NT2/D1 (cell line): ENCODE results near the gene ZNF600.
"Not testable (repeated sequence)": the region's sequence is repeated elsewhere in the genome, so short reads cannot be mapped to it uniquely, and the experiment has no call there.

Experiments
- SUZ12 ChIP-seq: IDR thresholded peaks from 2 replicates; pipeline ENCODE4 v1.6.1; 2011; ENCODE audit not compliant: insufficient read length, insufficient read depth; ENCODE audit errors: extremely low read depth
- YY1 ChIP-seq: IDR thresholded peaks from 2 replicates; pipeline ENCODE4 v1.6.1; 2011; ENCODE audit not compliant: insufficient read length, insufficient read depth
- ZNF274 ChIP-seq: IDR thresholded peaks from 2 replicates; pipeline ENCODE4 v1.6.1; 2011; ENCODE audit warnings: mild to moderate bottlenecking, low read depth, low read length

- not testable (repeated sequence) for TF ChIP-seq YY1, ZNF274, SUZ12
Measured at GRCh38 chr19:52821204-52821960, 34.8 kb upstream of the ZNF600 start, which contains the start of gene ZNF28.
